Gastroesophageal sphincter (tissue), 4 donors: Measurements from ENCODE around the gene SUGCT. TPM values are rescaled to one million over a fixed set of nuclear protein-coding genes. Genes with fewer than 3 reads are reported as not detected.

Experiments
- ATAC-seq: fragments of 150-250 bp; one replicate; pipeline ENCODE4 v1.9.1; 2016; ENCODE audit warnings: mild to moderate bottlenecking, moderate library complexity
- H3K27ac ChIP-seq, 4 donors: fragments of 200-600 bp; sonication (generic) in 3 of 4; 1 replicate in 3 of 4; 2 replicates in 1 of 4; pipeline ENCODE4 v1.5.1; 2016 to 2019
- H3K27me3 ChIP-seq: fragments of 200-600 bp; sonication (generic); one replicate; pipeline ENCODE4 v1.5.1; 2019
- H3K36me3 ChIP-seq, 2 donors: fragments of 200-600 bp; sonication (generic); one replicate each; pipeline ENCODE4 v1.5.1; 2019; ENCODE audit warnings: control low read depth in 1 of 2
- H3K4me1 ChIP-seq, 3 donors: fragments of 200-600 bp; sonication (generic); 1 replicate in 2 of 3; 2 replicates in 1 of 3; pipeline ENCODE4 v1.5.1; 2016 to 2019; ENCODE audit warnings: control low read depth in 2 of 3
- H3K4me3 ChIP-seq, 2 donors: fragments of 200-600 bp; sonication (generic); one replicate each; pipeline ENCODE4 v1.5.1; 2019; ENCODE audit warnings: mild to moderate bottlenecking in 1 of 2, moderate library complexity in 1 of 2
- H3K9me3 ChIP-seq, 3 donors: fragments of 200-600 bp; sonication (generic); one replicate each; pipeline ENCODE4 v1.5.1; 2017 to 2019; ENCODE audit warnings: control low read depth in 2 of 3
- EP300 ChIP-seq: sonication (generic); formaldehyde crosslinking; IDR thresholded peaks from one replicate; pipeline ENCODE4 v1.6.1; 2017; ENCODE audit warnings: antibody characterized with exemption, mild to moderate bottlenecking
- POLR2A ChIP-seq, 2 donors: fragments of 450-650 bp; IDR thresholded peaks; one replicate each; pipeline ENCODE4 v1.6.1; 2017; ENCODE audit warnings: antibody characterized with exemption in 2 of 2, mild to moderate bottlenecking in 2 of 2, moderate library complexity in 1 of 2
- POLR2AphosphoS5 ChIP-seq: sonication (generic); formaldehyde crosslinking; IDR thresholded peaks from one replicate; pipeline ENCODE4 v1.6.1; 2017; ENCODE audit warnings: antibody characterized with exemption
- WGBS, 2 donors: methylation state at CpG; one replicate each; pipeline ENCODE4 v1.1.5; 2018; ENCODE audit warnings: low coverage in 1 of 2; 5-methylcytosine and 5-hydroxymethylcytosine counted together
- total RNA-seq, 4 donors: library from RNA; depleted of rRNA; stranded (reverse); fragments of >200 nt; gene quantifications; one replicate each; pipeline ENCODE4 v1.1.0, GENCODE V29; 2016
- TF ChIP-seq, protein P1 (sequence below), 4 experiments: fragments of 200-600 bp in 2 of 4; fragments of 450-650 bp in 2 of 4; sonication (generic) in 1 of 4; IDR thresholded peaks; one replicate each; pipeline ENCODE4 v1.5.1; 2017 to 2019; ENCODE audit warnings: antibody characterized with exemption in 4 of 4, mild to moderate bottlenecking in 2 of 4, moderate library complexity in 2 of 4

SUGCT gene
- total RNA-seq, 4 donors from 2014 or later, result 1.2 to 17.3 (median 10.8) TPM

DNA sequence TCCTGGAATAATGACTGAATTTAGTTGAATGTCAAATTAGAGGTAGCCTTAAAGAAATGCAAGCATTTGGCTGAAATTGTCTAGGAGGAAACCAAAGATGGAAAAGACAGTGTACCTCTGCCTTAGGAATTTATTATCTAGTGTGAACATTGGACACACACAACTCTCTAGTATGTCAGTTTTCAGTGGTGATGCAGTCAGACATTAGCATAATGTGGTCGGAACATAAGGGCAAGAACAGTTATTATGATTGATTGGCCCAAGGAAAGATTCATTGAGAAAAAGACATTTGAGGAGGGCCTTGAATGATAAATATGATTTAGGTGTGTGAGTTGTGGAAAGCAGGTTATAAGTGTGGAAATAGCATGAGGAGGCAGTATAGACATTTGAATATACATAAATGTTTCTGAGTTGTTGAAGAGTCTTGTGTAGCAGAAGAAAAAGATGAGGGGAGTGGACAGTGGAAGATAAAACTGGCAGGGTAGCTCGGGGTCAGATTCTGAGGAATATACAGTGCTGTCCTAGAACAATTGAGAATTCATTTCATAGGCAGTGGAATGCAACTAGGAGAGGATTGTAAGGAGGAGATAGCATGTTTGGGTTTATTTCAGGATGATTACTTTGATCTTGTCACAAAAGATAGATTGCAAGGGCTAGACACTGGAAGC lies 414.7 kb downstream of the SUGCT start:
- TF ChIP-seq POLR2AphosphoS5 (no peak), EP300 (no peak)
- TF ChIP-seq, protein P1, sequence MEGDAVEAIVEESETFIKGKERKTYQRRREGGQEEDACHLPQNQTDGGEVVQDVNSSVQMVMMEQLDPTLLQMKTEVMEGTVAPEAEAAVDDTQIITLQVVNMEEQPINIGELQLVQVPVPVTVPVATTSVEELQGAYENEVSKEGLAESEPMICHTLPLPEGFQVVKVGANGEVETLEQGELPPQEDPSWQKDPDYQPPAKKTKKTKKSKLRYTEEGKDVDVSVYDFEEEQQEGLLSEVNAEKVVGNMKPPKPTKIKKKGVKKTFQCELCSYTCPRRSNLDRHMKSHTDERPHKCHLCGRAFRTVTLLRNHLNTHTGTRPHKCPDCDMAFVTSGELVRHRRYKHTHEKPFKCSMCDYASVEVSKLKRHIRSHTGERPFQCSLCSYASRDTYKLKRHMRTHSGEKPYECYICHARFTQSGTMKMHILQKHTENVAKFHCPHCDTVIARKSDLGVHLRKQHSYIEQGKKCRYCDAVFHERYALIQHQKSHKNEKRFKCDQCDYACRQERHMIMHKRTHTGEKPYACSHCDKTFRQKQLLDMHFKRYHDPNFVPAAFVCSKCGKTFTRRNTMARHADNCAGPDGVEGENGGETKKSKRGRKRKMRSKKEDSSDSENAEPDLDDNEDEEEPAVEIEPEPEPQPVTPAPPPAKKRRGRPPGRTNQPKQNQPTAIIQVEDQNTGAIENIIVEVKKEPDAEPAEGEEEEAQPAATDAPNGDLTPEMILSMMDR (IDR thresholded peaks at IDR 0.05), result no peak
- Histone ChIP-seq H3K4me3 (no peak overlapping the region), H3K9me3 (no peaks in the 10 kb centered on the region), H3K36me3 (no peaks in the 10 kb centered on the region), H3K27me3 (no peaks in the 10 kb centered on the region), H3K4me1 (peaks cover under 1 to 12% (median 6%) of the 10 kb centered on the region in 3 donors), H3K27ac (no peak overlapping the region)
- no peak for ATAC-seq
- 83 to 100% methylated on average over 2 of the region's 2 CpGs for WGBS, 2 donors

DNA sequence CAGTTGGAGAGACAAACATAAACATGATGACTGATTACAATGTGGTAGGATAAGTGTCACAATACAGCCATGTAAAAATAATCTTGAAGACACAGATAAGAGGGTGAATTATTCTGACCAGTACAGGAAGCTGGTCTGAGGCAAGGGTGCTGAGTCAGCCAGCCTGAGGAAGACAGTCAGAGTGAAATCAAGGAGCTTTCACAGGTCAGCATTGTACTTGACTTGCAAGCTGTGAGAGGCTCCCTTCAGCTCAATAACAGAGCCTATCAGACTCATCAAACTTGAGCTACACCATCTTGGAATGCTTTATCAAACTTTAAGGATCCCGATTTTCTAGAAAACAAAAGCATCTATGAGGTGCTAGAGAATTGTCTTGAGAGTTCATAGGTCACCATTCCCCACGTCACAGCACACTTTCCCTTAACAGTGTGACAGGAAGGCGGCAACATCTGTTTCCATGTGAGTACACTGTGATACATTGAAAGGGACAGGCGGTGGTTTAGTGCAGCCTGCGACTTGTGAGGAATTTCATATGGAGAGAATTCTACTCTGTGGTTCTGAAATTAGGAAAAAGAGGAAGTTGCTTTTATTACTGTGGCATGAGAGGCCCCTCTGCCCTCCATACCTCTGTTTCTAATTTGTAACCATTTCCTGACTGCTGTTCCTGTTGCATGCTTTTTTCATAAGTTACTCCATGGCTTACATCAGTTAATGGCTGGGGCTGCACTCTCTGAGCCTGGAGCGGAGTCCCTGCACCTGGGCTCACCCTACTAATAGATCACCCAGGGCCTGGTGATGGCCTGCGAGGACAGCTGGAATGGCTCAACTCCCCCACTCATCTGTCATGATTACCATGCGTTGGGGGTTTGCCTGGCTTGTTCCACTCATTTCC lies 417.1 kb downstream of the SUGCT start:
- no peak overlapping the region for H3K27ac ChIP-seq
- ATAC-seq, result peak; percentile 19
- TF ChIP-seq, protein P1 (IDR thresholded peaks at IDR 0.05), result no peak
- no peak for TF ChIP-seq POLR2AphosphoS5
- no peak for TF ChIP-seq POLR2A (IDR thresholded peaks at IDR 0.05)
- no peak for TF ChIP-seq EP300
- no peak overlapping the region for H3K4me3 ChIP-seq
- no peaks in the 10 kb centered on the region for H3K9me3 ChIP-seq
- H3K4me1 ChIP-seq, result no peaks in the 10 kb centered on the region
- no peaks in the 10 kb centered on the region for H3K27me3 ChIP-seq
- H3K36me3 ChIP-seq, result no peaks in the 10 kb centered on the region
- 68 to 72% methylated on average over 5 to 6 of the region's 8 CpGs for WGBS, 2 donors

DNA sequence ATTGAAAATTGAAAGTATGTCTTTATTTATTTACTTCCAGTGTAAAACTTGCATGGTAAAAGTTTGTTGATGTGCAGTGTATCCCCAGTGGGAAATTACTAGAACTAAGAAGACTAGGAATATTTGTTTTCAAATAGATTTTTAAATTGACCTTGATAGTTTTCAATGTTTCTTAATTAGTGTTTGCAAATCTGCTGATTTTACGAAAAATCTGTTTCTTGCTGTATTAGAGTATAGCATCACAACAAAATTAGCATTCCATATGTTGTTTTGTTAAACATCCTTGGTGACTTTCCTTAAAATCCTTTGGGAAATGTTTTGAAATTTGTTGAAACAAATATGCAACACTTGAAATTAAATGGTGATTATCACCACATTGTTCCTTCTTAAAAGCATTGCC lies 425.9 kb downstream of the SUGCT start:
- H3K27ac ChIP-seq, result no peak overlapping the region
- no peak overlapping the region for H3K4me3 ChIP-seq
- no peaks in the 10 kb centered on the region for H3K4me1 ChIP-seq
- no peaks in the 10 kb centered on the region for H3K36me3 ChIP-seq
- H3K9me3 ChIP-seq, result no peaks in the 10 kb centered on the region
- ATAC-seq, result no peak
- no peak for TF ChIP-seq EP300
- TF ChIP-seq POLR2A (IDR thresholded peaks at IDR 0.05), result no peak
- TF ChIP-seq POLR2AphosphoS5, result no peak
- TF ChIP-seq, protein P1 (IDR thresholded peaks at IDR 0.05), result no peak
- WGBS, 2 donors, result 86 to 93% methylated on average over 1 of the region's 1 CpG
- no peaks in the 10 kb centered on the region for H3K27me3 ChIP-seq

DNA sequence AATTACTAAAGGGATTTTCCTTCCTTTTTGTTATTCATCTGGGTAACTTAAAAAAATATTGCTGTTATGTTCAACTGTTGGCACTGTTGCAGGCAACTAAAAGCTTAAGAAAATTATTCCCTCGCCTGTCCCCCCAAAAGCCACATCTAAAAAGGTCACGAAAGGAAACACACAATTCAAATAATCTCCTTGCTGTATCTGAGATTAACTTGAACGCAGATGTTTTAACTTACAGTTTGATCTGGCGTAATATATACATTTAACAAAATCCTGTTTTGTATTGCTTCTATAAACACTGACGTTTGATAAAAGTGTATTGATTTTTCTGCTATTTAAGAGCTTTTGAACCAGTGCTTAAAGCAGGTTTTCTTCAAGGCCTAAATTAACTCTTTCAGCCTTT lies 432.1 kb downstream of the SUGCT start:
- Histone ChIP-seq H3K4me1 (no peaks in the 10 kb centered on the region), H3K4me3 (no peak overlapping the region), H3K36me3 (no peaks in the 10 kb centered on the region), H3K27me3 (no peaks in the 10 kb centered on the region), H3K27ac (no peak overlapping the region), H3K9me3 (no peaks in the 10 kb centered on the region)
- no peak for ATAC-seq
- WGBS, 2 donors, result 84 to 86% methylated on average over 5 of the region's 5 CpGs
- TF ChIP-seq POLR2AphosphoS5, result no peak
- TF ChIP-seq, protein P1 (IDR thresholded peaks at IDR 0.05), result no peak
- no peak for TF ChIP-seq POLR2A (IDR thresholded peaks at IDR 0.05)
- TF ChIP-seq EP300, result no peak
